Measurements from ENCODE around the gene ANOS1. TPM values are rescaled to one million over a fixed set of nuclear protein-coding genes. Genes with fewer than 3 reads are reported as not detected.

The ANOS1 gene
- polyA plus RNA-seq, 3 donors = 0.07 to 0.18 TPM; not detected in 1

- H3K4me1 Mint-ChIP-seq = no peaks in the 10 kb centered on the region
- no peaks in the 10 kb centered on the region for H4K20me1 ChIP-seq (ENCODE audit: insufficient read depth, low read length)
- no peak overlapping the region for H3K4me3 Mint-ChIP-seq
- H3K27ac ChIP-seq (ENCODE audit: low read depth in 1 of 2, low read length in 2 of 2) = no peak overlapping the region
- no peak overlapping the region for H3K27ac Mint-ChIP-seq
- H3K27me3 Mint-ChIP-seq (ENCODE audit: low read depth in 3 of 3) = peaks cover 0 to 2% (median 0%) of the 10 kb centered on the region in 3 donors
- peaks cover 0 to 2% (median 0%) of the 10 kb centered on the region in 7 donors for H3K9me3 Mint-ChIP-seq
- H3K27me3 ChIP-seq (ENCODE audit: control insufficient read depth in 2 of 2, insufficient read depth in 2 of 2, low read length in 2 of 2) = no peaks in the 10 kb centered on the region
- intact Hi-C loops (cut with micrococcal nuclease) = no loop called here
- H3K36me3 Mint-ChIP-seq = no peaks in the 10 kb centered on the region
- H3K4me1 ChIP-seq (ENCODE audit: control insufficient read depth in 1 of 2, insufficient read depth in 2 of 2, low read length in 2 of 2) = no peaks in the 10 kb centered on the region
- H3K36me3 ChIP-seq (replicated peaks in 1 of 2; ENCODE audit: control insufficient read depth in 1 of 2, insufficient read depth in 2 of 2, low read length in 2 of 2) = no peaks in the 10 kb centered on the region
- 100% methylated on average over 4 of the region's 5 CpGs for WGBS (ENCODE audit: insufficient coverage)
- no peak overlapping the region for H3K4me3 ChIP-seq (replicated peaks in 1 of 3; ENCODE audit: low read depth in 2 of 3, low read length in 3 of 3)
- no peaks in the 10 kb centered on the region for H3K79me2 ChIP-seq (ENCODE audit: insufficient read depth, low read length)
- H2AFZ ChIP-seq (ENCODE audit: insufficient read depth, low read depth, low read length, poor library complexity, severe bottlenecking) = no peak overlapping the region
- no peak overlapping the region for H3K4me2 ChIP-seq (replicated peaks; ENCODE audit: extremely low read depth, low read length, poor library complexity, severe bottlenecking)
- H3K9me3 ChIP-seq (replicated peaks in 1 of 2; ENCODE audit: control insufficient read depth in 1 of 2, insufficient read depth in 1 of 2, low read length in 2 of 2) = no peaks in the 10 kb centered on the region
- no peak for DNase-seq
- no peak overlapping the region for H3K9ac ChIP-seq (ENCODE audit: insufficient read depth, low read length, poor library complexity, severe bottlenecking)
- TF ChIP-seq, protein P1, sequence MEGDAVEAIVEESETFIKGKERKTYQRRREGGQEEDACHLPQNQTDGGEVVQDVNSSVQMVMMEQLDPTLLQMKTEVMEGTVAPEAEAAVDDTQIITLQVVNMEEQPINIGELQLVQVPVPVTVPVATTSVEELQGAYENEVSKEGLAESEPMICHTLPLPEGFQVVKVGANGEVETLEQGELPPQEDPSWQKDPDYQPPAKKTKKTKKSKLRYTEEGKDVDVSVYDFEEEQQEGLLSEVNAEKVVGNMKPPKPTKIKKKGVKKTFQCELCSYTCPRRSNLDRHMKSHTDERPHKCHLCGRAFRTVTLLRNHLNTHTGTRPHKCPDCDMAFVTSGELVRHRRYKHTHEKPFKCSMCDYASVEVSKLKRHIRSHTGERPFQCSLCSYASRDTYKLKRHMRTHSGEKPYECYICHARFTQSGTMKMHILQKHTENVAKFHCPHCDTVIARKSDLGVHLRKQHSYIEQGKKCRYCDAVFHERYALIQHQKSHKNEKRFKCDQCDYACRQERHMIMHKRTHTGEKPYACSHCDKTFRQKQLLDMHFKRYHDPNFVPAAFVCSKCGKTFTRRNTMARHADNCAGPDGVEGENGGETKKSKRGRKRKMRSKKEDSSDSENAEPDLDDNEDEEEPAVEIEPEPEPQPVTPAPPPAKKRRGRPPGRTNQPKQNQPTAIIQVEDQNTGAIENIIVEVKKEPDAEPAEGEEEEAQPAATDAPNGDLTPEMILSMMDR (IDR thresholded peaks at IDR 0.05) = no peak
These were observed 96.1 kb downstream of the ANOS1 start for GRCh38 chrX:8635812-8636211.

DNA sequence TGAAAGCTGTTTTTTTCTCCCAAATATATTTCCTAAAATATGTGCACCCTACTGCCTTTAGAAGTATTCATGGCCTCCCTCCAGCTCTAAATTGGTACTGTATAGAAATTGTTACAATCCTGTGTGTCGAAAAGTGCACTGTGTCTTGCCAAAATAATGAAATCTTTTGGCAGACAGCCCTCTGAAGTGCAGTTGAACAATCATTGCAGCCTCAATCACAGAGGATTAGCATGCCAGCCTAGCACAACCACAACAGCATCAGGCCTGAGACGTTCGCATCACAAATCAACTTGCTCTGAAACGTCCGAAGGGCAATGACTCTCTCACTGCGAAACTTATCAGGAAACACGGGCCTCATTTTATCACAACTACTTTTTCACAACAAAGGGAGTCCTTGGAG lies 99.0 kb downstream of the ANOS1 start:
- H3K4me3 ChIP-seq (replicated peaks in 1 of 3; ENCODE audit: low read depth in 2 of 3, low read length in 3 of 3) = no peak overlapping the region
- no peak overlapping the region for H3K4me2 ChIP-seq (replicated peaks; ENCODE audit: extremely low read depth, low read length, poor library complexity, severe bottlenecking)
- no peaks in the 10 kb centered on the region for H3K79me2 ChIP-seq (ENCODE audit: insufficient read depth, low read length)
- H3K27ac ChIP-seq (ENCODE audit: low read depth in 1 of 2, low read length in 2 of 2) = no peak overlapping the region
- H3K9me3 ChIP-seq (replicated peaks in 1 of 2; ENCODE audit: control insufficient read depth in 1 of 2, insufficient read depth in 1 of 2, low read length in 2 of 2) = no peaks in the 10 kb centered on the region
- no peaks in the 10 kb centered on the region for H3K4me1 ChIP-seq (ENCODE audit: control insufficient read depth in 1 of 2, insufficient read depth in 2 of 2, low read length in 2 of 2)
- H3K4me1 Mint-ChIP-seq = no peaks in the 10 kb centered on the region
- intact Hi-C loops (cut with micrococcal nuclease) = no loop called here
- no CpG with 5 or more reads among the region's 7 CpGs for WGBS (ENCODE audit: insufficient coverage)
- H3K27me3 ChIP-seq (ENCODE audit: control insufficient read depth in 2 of 2, insufficient read depth in 2 of 2, low read length in 2 of 2) = no peaks in the 10 kb centered on the region
- H3K36me3 ChIP-seq (replicated peaks in 1 of 2; ENCODE audit: control insufficient read depth in 1 of 2, insufficient read depth in 2 of 2, low read length in 2 of 2) = no peaks in the 10 kb centered on the region
- no peak overlapping the region for H3K27ac Mint-ChIP-seq
- no peak for DNase-seq
- TF ChIP-seq, protein P1 (IDR thresholded peaks at IDR 0.05) = no peak
- H3K36me3 Mint-ChIP-seq = no peaks in the 10 kb centered on the region
- no peaks in the 10 kb centered on the region for H3K27me3 Mint-ChIP-seq (ENCODE audit: low read depth in 3 of 3)
- peaks cover 0 to 3% (median 0%) of the 10 kb centered on the region in 7 donors for H3K9me3 Mint-ChIP-seq
- no peak overlapping the region for H3K4me3 Mint-ChIP-seq
- H4K20me1 ChIP-seq (ENCODE audit: insufficient read depth, low read length) = no peaks in the 10 kb centered on the region
- H3K9ac ChIP-seq (ENCODE audit: insufficient read depth, low read length, poor library complexity, severe bottlenecking) = no peak overlapping the region
- H2AFZ ChIP-seq (ENCODE audit: insufficient read depth, low read depth, low read length, poor library complexity, severe bottlenecking) = no peak overlapping the region
